Bone marrow (tissue), 2 donors: Measurements from ENCODE around the gene RIF1.

Experiments used
- DNase-seq, 2 donors: peaks; one replicate each; lab custom pipeline; 2025; lab: John Stamatoyannopoulos, UW

RIF1 gene

DNA sequence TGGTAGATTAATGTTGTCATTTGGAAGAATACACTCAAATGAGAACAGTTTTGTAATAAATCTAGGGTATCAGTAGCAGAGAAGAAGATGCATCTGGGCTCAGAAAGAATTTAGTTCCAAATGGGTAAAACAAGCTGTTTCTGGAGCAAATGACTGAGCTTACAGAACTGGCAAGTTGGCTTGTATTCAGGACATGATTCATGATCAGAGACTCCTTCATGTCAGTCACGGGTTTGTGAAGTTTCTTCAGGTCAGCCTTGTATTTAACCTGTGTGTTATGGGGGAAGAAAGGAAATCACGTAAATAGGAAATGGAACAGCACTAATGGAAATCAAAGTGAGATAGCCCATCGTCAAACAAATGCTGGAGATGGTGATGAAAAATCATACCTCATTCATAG, 109.1 kb downstream of the RIF1 start:
- DNase-seq, result no peak

DNA sequence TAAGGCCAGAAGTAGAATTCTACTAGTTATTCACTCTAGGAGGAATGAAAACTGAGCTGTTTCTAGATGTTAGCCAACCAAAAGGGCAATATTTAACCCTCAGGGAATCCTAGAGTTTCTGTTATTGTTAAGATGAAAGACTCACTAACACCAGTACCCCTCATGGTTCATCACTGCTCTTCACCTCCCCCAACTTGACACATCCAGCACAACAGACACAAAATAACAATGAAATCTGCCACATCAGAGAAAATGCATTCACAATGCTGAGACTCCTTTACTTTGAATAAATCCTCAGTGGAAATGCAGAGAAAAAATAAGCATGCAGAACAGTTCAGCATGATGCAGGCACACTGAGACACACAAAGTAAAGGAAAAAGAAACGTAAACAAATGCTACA, 111.3 kb downstream of the RIF1 start:
- no peak for DNase-seq

DNA sequence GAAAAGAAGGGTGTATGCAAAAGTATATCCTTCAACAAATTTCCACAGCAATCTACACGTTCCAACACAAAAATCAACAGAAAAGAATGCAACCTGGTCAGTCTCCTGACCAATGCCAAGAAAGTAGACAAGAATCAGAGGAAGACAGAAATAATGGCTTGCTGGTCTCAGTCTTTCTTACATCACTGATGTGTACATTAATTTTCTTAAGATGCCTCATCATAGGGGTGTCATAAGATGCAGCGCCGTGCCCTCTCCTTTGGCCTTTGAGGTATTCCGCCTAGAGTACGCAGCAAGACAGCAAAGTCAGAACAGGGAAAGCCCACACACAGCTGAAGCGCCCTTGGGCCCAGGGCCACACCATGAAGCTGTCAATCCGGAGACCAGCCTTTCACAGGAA, 112.9 kb downstream of the RIF1 start:
- DNase-seq, result no peak

DNA sequence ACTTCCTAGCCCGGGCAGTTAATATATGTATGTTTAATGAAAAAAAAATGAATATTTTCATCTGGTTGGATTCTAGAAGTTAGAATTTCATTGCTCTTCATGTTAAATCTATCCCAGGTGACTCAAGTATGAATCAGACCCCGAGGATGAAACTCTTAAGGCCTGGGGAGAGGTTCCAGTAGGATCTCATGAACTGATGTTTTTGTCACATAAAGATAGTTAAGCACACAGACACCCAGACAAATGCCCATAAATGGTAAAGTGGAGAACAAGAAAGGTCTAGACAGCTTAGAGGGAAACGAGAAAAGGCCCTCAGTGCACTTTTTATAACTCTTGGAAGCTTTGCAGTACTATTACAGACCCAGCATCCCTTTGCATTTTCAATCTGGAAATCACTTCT, 114.1 kb downstream of the RIF1 start:
- DNase-seq, result no peak

DNA sequence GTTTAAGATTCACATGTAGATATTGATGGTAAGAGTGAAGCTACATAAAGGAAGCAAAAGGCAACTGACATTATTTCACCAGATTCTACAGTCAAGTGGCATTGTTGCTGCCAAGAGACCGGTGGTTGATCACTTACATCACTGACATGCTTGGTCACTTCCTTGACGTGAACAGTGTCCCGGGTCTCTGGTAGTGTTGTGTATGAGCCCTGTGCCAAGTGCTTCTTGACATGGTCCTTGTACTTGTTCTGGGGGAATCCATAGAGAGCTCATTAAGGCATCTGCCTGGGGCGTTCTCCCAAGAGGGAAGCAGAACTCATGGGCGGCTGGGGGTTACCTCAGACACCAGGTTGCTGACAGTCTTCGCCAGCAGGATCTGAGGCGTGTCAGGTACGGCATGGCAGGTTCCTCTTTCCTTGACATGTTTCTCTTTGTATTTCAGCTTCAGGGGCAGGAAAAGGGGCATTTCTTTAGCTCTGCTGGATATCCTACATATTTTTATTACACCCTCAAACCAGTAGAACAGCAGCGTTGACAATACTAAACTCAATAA, 116.2 kb downstream of the RIF1 start:
- no peak for DNase-seq

DNA sequence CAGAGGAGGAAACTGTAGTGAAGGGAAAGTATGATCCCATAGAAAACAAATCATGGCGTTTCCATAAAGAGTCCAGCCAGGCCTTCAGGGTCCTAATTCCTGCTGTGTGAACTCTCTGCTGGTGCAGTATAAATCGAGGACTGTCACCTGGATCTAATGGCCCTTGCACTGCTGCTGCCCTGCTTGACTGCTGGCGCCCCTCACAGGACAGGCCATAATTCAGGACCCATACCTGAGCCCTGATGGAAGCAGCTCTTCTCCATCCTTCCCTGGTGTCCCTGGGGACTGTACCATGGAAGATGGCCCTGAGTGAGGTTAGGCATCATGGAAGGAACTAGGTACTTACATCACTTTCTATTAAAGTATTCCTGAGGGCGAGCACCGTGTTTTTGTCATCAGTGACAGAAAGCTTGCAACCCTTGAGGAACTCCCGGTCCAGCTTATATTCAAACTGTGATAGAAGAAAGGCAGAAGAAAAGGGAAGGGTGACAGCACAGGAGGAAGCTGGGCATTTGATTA, 116.9 kb downstream of the RIF1 start:
- no peak for DNase-seq
